Heart right ventricle (tissue), 16 donors: ENCODE measurements around the gene LYSMD4. TPM values are rescaled to one million over a fixed set of nuclear protein-coding genes. Genes with fewer than 3 reads are reported as not detected.
A peak's percentile ranks its signal among the peaks of the same experiment; 100 is the strongest.

ENCODE experiments used
- ATAC-seq, 8 donors: fragments of 200-7000 bp; cut with Tn5 transposase; one replicate each; pipeline ENCODE4 v1.9.1; 2020; ENCODE audit warnings: mild to moderate bottlenecking in 8 of 8, moderate library complexity in 8 of 8, moderate number of reproducible peaks in 1 of 8
- DNase-seq, 2 donors: peaks; one replicate each; pipeline ENCODE4 v3.0.0-alpha.2; 2020
- H3K27ac ChIP-seq, 10 donors: fragments of 200-600 bp; sonication (generic) in 2 of 10; one replicate each; pipeline versions ENCODE4 v1.5.0 to v1.8.0; 2020 to 2022; ENCODE audit warnings: mild to moderate bottlenecking in 3 of 10
- H3K27me3 ChIP-seq, 7 donors: fragments of 200-600 bp; one replicate each; pipeline ENCODE4 v1.8.0; 2021 to 2022; ENCODE audit warnings: mild to moderate bottlenecking in 2 of 7
- H3K36me3 ChIP-seq, 9 donors: fragments of 200-600 bp; sonication (generic) in 1 of 9; one replicate each; pipeline versions ENCODE4 v1.5.0 to v1.8.0; 2020 to 2022; ENCODE audit warnings: mild to moderate bottlenecking in 2 of 9
- H3K4me1 ChIP-seq, 9 donors: fragments of 200-600 bp; sonication (generic) in 1 of 9; one replicate each; pipeline versions ENCODE4 v1.5.0 to v1.8.0; 2020 to 2022; ENCODE audit warnings: mild to moderate bottlenecking in 4 of 9
- H3K4me3 ChIP-seq, 10 donors: fragments of 200-600 bp; sonication (generic) in 2 of 10; one replicate each; pipeline versions ENCODE4 v1.5.0 to v1.8.0; 2020 to 2022; ENCODE audit warnings: mild to moderate bottlenecking in 7 of 10, moderate library complexity in 2 of 10
- H3K9me3 ChIP-seq, 11 donors: fragments of 200-600 bp in 10 of 11; sonication (generic) in 2 of 11; one replicate each; pipeline versions ENCODE4 v1.5.0 to v1.8.0; 2013 to 2022; ENCODE audit warnings: mild to moderate bottlenecking in 2 of 11, control low read depth in 1 of 11, moderate library complexity in 1 of 11
- CTCF ChIP-seq, 9 donors: fragments of 200-600 bp; sonication (generic) in 2 of 9; IDR thresholded peaks; one replicate each; pipeline versions ENCODE4 v1.5.0 to v1.8.0; 2021 to 2022; ENCODE audit warnings: antibody characterized with exemption in 9 of 9, mild to moderate bottlenecking in 5 of 9, moderate library complexity in 1 of 9
- WGBS, 2 donors: extraction: QIAGEN DNeasy Blood & Tissue Kit; methylation state at CpG; one replicate each; pipeline ENCODE4 v1.1.7; 2013; ENCODE audit warnings: inconsistent platforms in 1 of 2; 5-methylcytosine and 5-hydroxymethylcytosine counted together
- intact Hi-C, 10 donors: fragments of 100-400 bp; cut with DNase I; formaldehyde crosslinking; loops; one replicate each; pipeline versions ENCODE4 v1.11.1 to v1.14.2; 2022
- polyA plus RNA-seq, 2 donors: library from polyadenylated mRNA; stranded (reverse); fragments of 200-250 nt; gene quantifications; one replicate each; pipeline ENCODE4 v1.2.3, GENCODE V29; 2013
- total RNA-seq, 10 donors: library from RNA; stranded (reverse); fragmentation: NEBNext Ultra II Directional in 3 of 10; extraction: Animal tissue kit (Norgen Biotek cat#: 25700) in 3 of 10; gene quantifications; one replicate each; pipeline versions ENCODE4 v1.2.1 to v1.2.4, GENCODE V29; 2021 to 2023
- donor health status: Arrhythmogenic right ventricular cardiomyopathy.
- donor health status: ischemic (EF 13 %, LVEDD 7.1; RV severe dilation, severe dysfunction).
- donor health status: healthy with polysubstance abuse.
- donor health status: DM: no; HTN: yes; CAD: no.
- donor health status: DM: no; HTN: no; CAD: no.
- donor health status: ischemic (EF 25% LVEDD 6.9; RV normal size, moderate dysfunction).
- donor health status: ischemic (EF 25% LVEDD 5.7; RV mildly dilated, moderate dysfunction).
- donor health status: healthy.
- donor health status: DM: yes; HTN: yes; CAD: no.
- donor health status: Ischemic cardiomyopathy.
- donor health status: ischemic (EF 35%, LVEDD 5.7; RV mildly dilated, moderate dysfunction).
- donor health status: nonischemic (EF 11% LVEDD 7.7; RV severe dilation, severe dysfunction).
- donor health status: DM: yes; HTN: yes; CAD: no.
- donor health status: PGD.
- donor health status: ischemic (EF 29% LVEDD 5.4; RV normal size, mild dysfunction).
- donor health status: nonischemic (EF 23%, LVEDD 6.1; RV moderate dilation, normal function).

LYSMD4 gene
- total and polyA plus RNA-seq, 12 donors: 6.4 to 16.7 (median 11.9) TPM

DNA sequence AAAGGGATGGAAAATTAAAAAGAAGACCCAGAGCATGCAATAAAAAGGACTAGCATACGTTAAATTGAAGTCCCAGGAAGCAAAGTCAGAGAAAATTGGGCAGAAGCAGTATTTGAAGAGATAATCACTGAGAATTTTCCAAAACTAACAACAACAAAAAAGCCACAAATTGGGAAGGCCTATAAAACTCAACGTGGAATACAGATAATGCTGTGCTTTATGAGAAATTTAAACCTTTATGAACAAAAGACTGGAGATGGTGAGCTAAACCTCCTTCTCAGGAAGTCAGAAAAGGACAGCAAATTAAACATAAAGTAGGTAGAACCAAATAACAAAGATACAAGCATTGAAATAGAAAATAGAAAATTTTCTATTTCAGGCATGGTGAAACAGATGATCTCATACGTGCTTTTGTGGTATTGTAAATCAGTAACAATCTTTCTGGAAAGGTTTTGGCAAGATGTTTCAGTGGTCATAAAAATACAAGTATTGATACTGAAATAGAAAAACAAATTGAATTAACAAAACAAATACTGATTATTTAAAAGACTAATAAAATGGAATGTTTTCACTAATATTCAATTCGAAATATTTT lies 55.6 kb downstream of the LYSMD4 start:
- ATAC-seq: no peak
- 71 to 74% methylated on average over 4 of the region's 4 CpGs for WGBS, 2 donors

More for the DNA sequence above, 55.6 kb downstream of the LYSMD4 start:
- DNase-seq: no peak
- Histone ChIP-seq H3K27ac (peak overlapping the region in 7 of 10 donors; percentile 6 to 62 (median 39)), H3K36me3 (peaks cover 0 to 97% (median 33%) of the 10 kb centered on the region in 9 donors), H3K9me3 (no peaks in the 10 kb centered on the region), H3K27me3 (no peaks in the 10 kb centered on the region), H3K4me3 (no peak overlapping the region), H3K4me1 (peaks cover 3 to 50% (median 23%) of the 10 kb centered on the region in 9 donors)
- no peak for TF ChIP-seq CTCF (IDR thresholded peaks at IDR 0.05)
- intact Hi-C loops: loop anchor here in 1 of 10 donors (10.0 kb wide), 1 partner anchor 103 kb away; no protein-coding TSS in a partner anchor

Other genes with a start within 250 kb of the LYSMD4 start
- gene MEF2A, start 167.5 kb downstream of the LYSMD4 start, total RNA-seq: 100 to 1,000 TPM; 121 to 194 (median 173) TPM
- 10 to 100 TPM; 31.2 to 67.7 TPM for gene MEF2A, start 167.5 kb downstream of the LYSMD4 start, polyA plus RNA-seq